GM21529 (cell line): ENCODE results near the gene CCL21.

Experiments
- ATAC-seq: cut with Tn5 transposase; IDR thresholded peaks from one replicate; pipeline ENCODE4 v1.9.1; 2021; ENCODE audit not compliant: unreplicated experiment

The CCL21 gene

GRCh38 chr9:34709196-34709978 is 549 bp downstream of the CCL21 start:
- ATAC-seq: no peak

GRCh38 chr9:34707130-34707529 is 2.8 kb downstream of the CCL21 start:
- ATAC-seq: no peak

GRCh38 chr9:34701769-34702736 is 7.9 kb downstream of the CCL21 start:
- ATAC-seq: peak; percentile 74

GRCh38 chr9:34701023-34701768 is 8.7 kb downstream of the CCL21 start:
- peak; percentile 71 for ATAC-seq

GRCh38 chr9:34694811-34695210 is 15.1 kb downstream of the CCL21 start:
- no peak for ATAC-seq

GRCh38 chr9:34693560-34693959 is 16.4 kb downstream of the CCL21 start:
- no peak for ATAC-seq

- no peak for ATAC-seq
These were observed 18.0 kb downstream of the CCL21 start for GRCh38 chr9:34691936-34692315.

- no peak for ATAC-seq
These were observed 18.7 kb downstream of the CCL21 start, which contains the start of gene CCL19 for GRCh38 chr9:34690983-34691935. Gene CCL19, minus strand, starts transcription at chr9:34691276. Its CDS starts 137 bp downstream, at chr9:34691139.

- ATAC-seq: no peak
These were observed 20.4 kb downstream of the CCL21 start for GRCh38 chr9:34689512-34689911.

- ATAC-seq: no peak
These were observed 20.8 kb downstream of the CCL21 start for GRCh38 chr9:34689116-34689470.

GRCh38 chr9:34688329-34689115 is 21.4 kb downstream of the CCL21 start:
- no peak for ATAC-seq

GRCh38 chr9:34687276-34688030 is 22.5 kb downstream of the CCL21 start:
- ATAC-seq: no peak

GRCh38 chr9:34686732-34687131 is 23.2 kb downstream of the CCL21 start:
- ATAC-seq: no peak

GRCh38 chr9:34686231-34686630 is 23.7 kb downstream of the CCL21 start:
- no peak for ATAC-seq

- no peak for ATAC-seq
These were observed 24.3 kb downstream of the CCL21 start for GRCh38 chr9:34685591-34685990.

- ATAC-seq: no peak
These were observed 25.1 kb downstream of the CCL21 start for GRCh38 chr9:34684816-34685215.

GRCh38 chr9:34684145-34684544 is 25.8 kb downstream of the CCL21 start:
- no peak for ATAC-seq

GRCh38 chr9:34675869-34676268 is 34.1 kb downstream of the CCL21 start:
- no peak for ATAC-seq
